ENCODE results near the gene APLNR.

The APLNR gene

DNA sequence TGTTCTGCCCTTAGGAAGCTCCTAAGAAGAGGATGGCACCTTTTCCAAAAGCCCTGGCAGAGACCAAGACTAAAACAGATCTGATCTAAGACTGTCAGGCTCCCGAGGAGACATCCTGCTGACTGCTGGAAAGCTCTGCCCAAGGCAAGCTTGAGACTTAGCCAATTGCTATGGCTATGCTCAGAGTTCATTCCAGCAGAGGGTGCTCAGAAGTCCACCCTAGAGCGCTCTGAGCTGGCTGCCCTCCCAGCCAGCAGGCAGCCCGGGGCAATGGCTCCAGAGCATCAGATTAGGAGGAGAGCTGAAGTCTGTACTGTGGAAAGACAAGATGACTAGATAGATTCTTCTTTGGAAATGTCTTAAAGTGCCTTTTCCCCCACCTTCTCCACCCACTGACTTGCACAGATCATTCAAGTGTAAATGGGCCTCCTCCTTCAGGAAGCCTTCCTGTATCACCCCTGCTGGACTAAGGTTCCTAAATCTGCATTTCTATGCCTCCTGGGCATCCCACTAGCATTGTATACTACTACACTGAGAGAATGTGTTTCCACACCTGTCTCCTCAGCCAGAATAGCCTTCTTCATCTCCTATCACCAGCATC, 31.9 kb downstream of the APLNR start:
- ATAC-seq = peak; percentile 39; the same call in 1 of the 3 replicates
- TF ChIP-seq ZNF8 (CRISPR knock-in tag; IDR thresholded peaks at IDR 0.05) = no peak
- no peak for TF ChIP-seq ARNTL (CRISPR knock-in tag; IDR thresholded peaks at IDR 0.05; ENCODE audit: borderline replicate concordance, low read depth)
- no peak for TF ChIP-seq SNAI2 (CRISPR knock-in tag; IDR thresholded peaks at IDR 0.05)
- TF ChIP-seq CSRNP3 (CRISPR knock-in tag; IDR thresholded peaks at IDR 0.05) = no peak
- no peak for TF ChIP-seq CSDC2 (CRISPR knock-in tag; IDR thresholded peaks at IDR 0.05)
- no peak for TF ChIP-seq OSR1 (CRISPR knock-in tag; IDR thresholded peaks at IDR 0.05)
- no peak for TF ChIP-seq ESRRG (CRISPR knock-in tag; IDR thresholded peaks at IDR 0.05)
- TF ChIP-seq GLIS3 (CRISPR knock-in tag; IDR thresholded peaks at IDR 0.05) = no peak
- no peak for TF ChIP-seq CREB5 (CRISPR knock-in tag; IDR thresholded peaks at IDR 0.05; ENCODE audit: low read depth)
- TF ChIP-seq, protein P1, sequence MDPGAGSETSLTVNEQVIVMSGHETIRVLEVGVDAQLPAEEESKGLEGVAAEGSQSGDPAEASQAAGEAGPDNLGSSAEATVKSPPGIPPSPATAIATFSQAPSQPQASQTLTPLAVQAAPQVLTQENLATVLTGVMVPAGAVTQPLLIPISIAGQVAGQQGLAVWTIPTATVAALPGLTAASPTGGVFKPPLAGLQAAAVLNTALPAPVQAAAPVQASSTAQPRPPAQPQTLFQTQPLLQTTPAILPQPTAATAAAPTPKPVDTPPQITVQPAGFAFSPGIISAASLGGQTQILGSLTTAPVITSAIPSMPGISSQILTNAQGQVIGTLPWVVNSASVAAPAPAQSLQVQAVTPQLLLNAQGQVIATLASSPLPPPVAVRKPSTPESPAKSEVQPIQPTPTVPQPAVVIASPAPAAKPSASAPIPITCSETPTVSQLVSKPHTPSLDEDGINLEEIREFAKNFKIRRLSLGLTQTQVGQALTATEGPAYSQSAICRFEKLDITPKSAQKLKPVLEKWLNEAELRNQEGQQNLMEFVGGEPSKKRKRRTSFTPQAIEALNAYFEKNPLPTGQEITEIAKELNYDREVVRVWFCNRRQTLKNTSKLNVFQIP (CRISPR knock-in tag; IDR thresholded peaks at IDR 0.05; ENCODE audit: borderline replicate concordance, low read depth) = no peak
- no peak for TF ChIP-seq ZFP3 (CRISPR knock-in tag; IDR thresholded peaks at IDR 0.05)

GRCh38 chr11:57203882-57204480, 33.1 kb downstream of the APLNR start:
- TF ChIP-seq TOX (CRISPR knock-in tag; IDR thresholded peaks at IDR 0.05; ENCODE audit: borderline replicate concordance) (no peak), RARB (CRISPR knock-in tag; IDR thresholded peaks at IDR 0.05) (no peak), ZNF70 (CRISPR knock-in tag; IDR thresholded peaks at IDR 0.05) (no peak), ZFP30 (CRISPR knock-in tag; IDR thresholded peaks at IDR 0.05) (no peak), ARNTL (CRISPR knock-in tag; IDR thresholded peaks at IDR 0.05; ENCODE audit: borderline replicate concordance, low read depth) (no peak), ZNF565 (CRISPR knock-in tag; conservative IDR thresholded peaks at IDR 0.05; ENCODE audit: low read depth) (no peak), ZNF8 (CRISPR knock-in tag; IDR thresholded peaks at IDR 0.05) (no peak)
- TF ChIP-seq, protein P1 (CRISPR knock-in tag; IDR thresholded peaks at IDR 0.05; ENCODE audit: borderline replicate concordance, low read depth) = no peak
- no peak for ATAC-seq

- TF ChIP-seq TCF4 (CRISPR knock-in tag; IDR thresholded peaks at IDR 0.05; ENCODE audit: borderline replicate concordance) = peak; percentile 14; the same call in 1 of the 2 replicates
- no peak for TF ChIP-seq PPARA (CRISPR knock-in tag; IDR thresholded peaks at IDR 0.05; ENCODE audit: borderline replicate concordance)
These were observed 33.7 kb downstream of the APLNR start for GRCh38 chr11:57203359-57203758.

GRCh38 chr11:57202281-57202680, 34.8 kb downstream of the APLNR start:
- no peak for ATAC-seq
- TF ChIP-seq ZC3H10 (CRISPR knock-in tag; IDR thresholded peaks at IDR 0.05) (no peak), GLIS3 (CRISPR knock-in tag; IDR thresholded peaks at IDR 0.05) (no peak), CSRNP3 (CRISPR knock-in tag; IDR thresholded peaks at IDR 0.05) (no peak), SNAI2 (CRISPR knock-in tag; IDR thresholded peaks at IDR 0.05) (no peak), ARNTL (CRISPR knock-in tag; IDR thresholded peaks at IDR 0.05; ENCODE audit: borderline replicate concordance, low read depth) (no peak), PPARA (CRISPR knock-in tag; IDR thresholded peaks at IDR 0.05; ENCODE audit: borderline replicate concordance) (no peak), ZFP3 (CRISPR knock-in tag; IDR thresholded peaks at IDR 0.05) (no peak), TCF4 (CRISPR knock-in tag; IDR thresholded peaks at IDR 0.05; ENCODE audit: borderline replicate concordance) (no peak)

More at GRCh38 chr11:57203359-57203758, 33.7 kb downstream of the APLNR start:
- ATAC-seq = no peak

All from SK-N-SH treated with all-trans-retinoic acid at 6 μM for 48 hours (cell line).